Stimulated activated CD4-positive, alpha-beta T cell treated with anti-CD3 and anti-CD28 coated beads, Interleukin-4, amount 100 ng/mL, for 24 hours (primary cell): ENCODE results near the gene ABHD14A.

Experiments used
- DNase-seq: peaks from one replicate; pipeline ENCODE4 v3.0.0-alpha.2; 2020

ABHD14A gene

GRCh38 chr3:51958603-51959521 is 16.0 kb upstream of the ABHD14A start:
- DNase-seq, result no peak

GRCh38 chr3:51959651-51960050 is 15.2 kb upstream of the ABHD14A start:
- DNase-seq, result no peak

GRCh38 chr3:51960386-51960785 is 14.5 kb upstream of the ABHD14A start:
- no peak for DNase-seq

- no peak for DNase-seq
Measured at GRCh38 chr3:51961011-51961410, 13.9 kb upstream of the ABHD14A start.

GRCh38 chr3:51961602-51962569 is 13.0 kb upstream of the ABHD14A start:
- no peak for DNase-seq

- DNase-seq, result no peak
Measured at GRCh38 chr3:51962854-51963530, 11.9 kb upstream of the ABHD14A start.

- DNase-seq, result no peak
Measured at GRCh38 chr3:51963951-51964451, 10.9 kb upstream of the ABHD14A start.

- DNase-seq, result no peak
Measured at GRCh38 chr3:51964521-51964920, 10.3 kb upstream of the ABHD14A start.

GRCh38 chr3:51966016-51966415 is 8.8 kb upstream of the ABHD14A start:
- DNase-seq, result no peak

GRCh38 chr3:51966486-51966885 is 8.4 kb upstream of the ABHD14A start:
- no peak for DNase-seq

- no peak for DNase-seq
Measured at GRCh38 chr3:51966922-51967383, 7.9 kb upstream of the ABHD14A start.

- no peak for DNase-seq
Measured at GRCh38 chr3:51967384-51968169, 7.3 kb upstream of the ABHD14A start, which contains the start of gene PCBP4. Gene PCBP4 (minus strand): TSS chr3:51967454. CDS start chr3:51961240, 6,214 bp downstream.

- DNase-seq, result no peak
Measured at GRCh38 chr3:51968170-51968775, 6.6 kb upstream of the ABHD14A start.

- DNase-seq, result no peak
Measured at GRCh38 chr3:51968883-51969678, 5.8 kb upstream of the ABHD14A start.

- DNase-seq, result no peak
Measured at GRCh38 chr3:51969841-51970240, 5.0 kb upstream of the ABHD14A start.

GRCh38 chr3:51970606-51971300 is 4.1 kb upstream of the ABHD14A start:
- no peak for DNase-seq

- no peak for DNase-seq
Measured at GRCh38 chr3:51971350-51971749, 3.5 kb upstream of the ABHD14A start.

GRCh38 chr3:51974277-51974962 is 444 bp upstream of the ABHD14A start:
- no peak for DNase-seq
